Measurements from ENCODE around the gene TCAP.

DNA sequence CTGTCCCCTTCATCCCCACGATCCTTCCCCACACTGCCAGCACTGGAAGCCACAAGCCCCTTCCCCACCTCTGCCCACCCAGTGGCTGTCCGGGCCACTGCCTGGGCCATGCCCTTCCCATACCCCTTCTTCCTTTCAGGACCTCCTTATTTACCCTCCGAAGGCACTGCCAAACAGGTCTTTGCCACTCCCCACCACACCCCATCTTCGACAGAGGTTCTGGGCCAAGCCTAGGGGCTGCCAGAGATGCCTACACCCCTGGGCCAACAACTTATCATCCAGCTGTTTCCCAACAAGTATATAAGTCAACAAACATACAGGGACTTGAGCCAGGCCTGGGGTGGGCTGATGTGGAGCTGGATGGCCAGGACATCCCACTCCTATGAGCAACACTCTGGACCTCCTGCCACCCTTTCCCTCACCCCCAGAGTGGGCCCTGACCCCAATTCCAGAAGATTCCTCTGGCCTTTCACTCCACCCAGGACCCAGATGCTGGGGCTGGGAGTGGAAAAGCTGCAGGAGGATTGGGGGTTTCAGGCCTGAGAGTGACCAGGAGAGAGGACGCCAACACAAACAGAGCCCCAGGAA lies 39.9 kb upstream of the TCAP start:
- TF ChIP-seq, protein P1, sequence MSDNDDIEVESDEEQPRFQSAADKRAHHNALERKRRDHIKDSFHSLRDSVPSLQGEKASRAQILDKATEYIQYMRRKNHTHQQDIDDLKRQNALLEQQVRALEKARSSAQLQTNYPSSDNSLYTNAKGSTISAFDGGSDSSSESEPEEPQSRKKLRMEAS (IDR thresholded peaks at IDR 0.05; ENCODE audit: low read depth, low read length) = no peak
- TF ChIP-seq, protein P2, sequence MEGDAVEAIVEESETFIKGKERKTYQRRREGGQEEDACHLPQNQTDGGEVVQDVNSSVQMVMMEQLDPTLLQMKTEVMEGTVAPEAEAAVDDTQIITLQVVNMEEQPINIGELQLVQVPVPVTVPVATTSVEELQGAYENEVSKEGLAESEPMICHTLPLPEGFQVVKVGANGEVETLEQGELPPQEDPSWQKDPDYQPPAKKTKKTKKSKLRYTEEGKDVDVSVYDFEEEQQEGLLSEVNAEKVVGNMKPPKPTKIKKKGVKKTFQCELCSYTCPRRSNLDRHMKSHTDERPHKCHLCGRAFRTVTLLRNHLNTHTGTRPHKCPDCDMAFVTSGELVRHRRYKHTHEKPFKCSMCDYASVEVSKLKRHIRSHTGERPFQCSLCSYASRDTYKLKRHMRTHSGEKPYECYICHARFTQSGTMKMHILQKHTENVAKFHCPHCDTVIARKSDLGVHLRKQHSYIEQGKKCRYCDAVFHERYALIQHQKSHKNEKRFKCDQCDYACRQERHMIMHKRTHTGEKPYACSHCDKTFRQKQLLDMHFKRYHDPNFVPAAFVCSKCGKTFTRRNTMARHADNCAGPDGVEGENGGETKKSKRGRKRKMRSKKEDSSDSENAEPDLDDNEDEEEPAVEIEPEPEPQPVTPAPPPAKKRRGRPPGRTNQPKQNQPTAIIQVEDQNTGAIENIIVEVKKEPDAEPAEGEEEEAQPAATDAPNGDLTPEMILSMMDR (IDR thresholded peaks at IDR 0.05; ENCODE audit: low read depth, low read length) = no peak
- TF ChIP-seq MYC (IDR thresholded peaks at IDR 0.05; ENCODE audit: low read depth, low read length) (no peak), POLR2A (IDR thresholded peaks at IDR 0.05; ENCODE audit: extremely low read depth, insufficient read length) (no peak)

All from NB4 (cell line).